Measurements from ENCODE around the gene SHISA5.

SHISA5 gene

DNA sequence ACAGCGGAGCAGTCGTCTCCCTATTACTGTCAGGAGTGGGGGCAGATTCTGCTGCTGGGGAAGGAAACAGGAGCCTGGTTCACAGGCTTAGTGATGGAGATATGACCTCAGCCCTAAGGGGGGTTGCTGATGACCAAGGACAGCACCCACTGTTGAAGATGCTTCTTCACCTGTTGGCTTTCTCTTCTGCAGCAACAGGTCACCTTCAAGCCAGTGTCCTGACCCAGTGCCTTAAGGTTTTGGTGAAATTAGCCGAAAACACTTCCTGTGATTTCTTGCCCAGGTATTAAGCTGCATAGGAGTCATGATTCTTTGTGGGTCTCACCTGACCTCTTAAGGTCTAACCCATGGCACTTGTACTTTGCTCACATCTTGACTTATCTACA lies 43.5 kb downstream of the SHISA5 start:
- TF ChIP-seq, protein P1, sequence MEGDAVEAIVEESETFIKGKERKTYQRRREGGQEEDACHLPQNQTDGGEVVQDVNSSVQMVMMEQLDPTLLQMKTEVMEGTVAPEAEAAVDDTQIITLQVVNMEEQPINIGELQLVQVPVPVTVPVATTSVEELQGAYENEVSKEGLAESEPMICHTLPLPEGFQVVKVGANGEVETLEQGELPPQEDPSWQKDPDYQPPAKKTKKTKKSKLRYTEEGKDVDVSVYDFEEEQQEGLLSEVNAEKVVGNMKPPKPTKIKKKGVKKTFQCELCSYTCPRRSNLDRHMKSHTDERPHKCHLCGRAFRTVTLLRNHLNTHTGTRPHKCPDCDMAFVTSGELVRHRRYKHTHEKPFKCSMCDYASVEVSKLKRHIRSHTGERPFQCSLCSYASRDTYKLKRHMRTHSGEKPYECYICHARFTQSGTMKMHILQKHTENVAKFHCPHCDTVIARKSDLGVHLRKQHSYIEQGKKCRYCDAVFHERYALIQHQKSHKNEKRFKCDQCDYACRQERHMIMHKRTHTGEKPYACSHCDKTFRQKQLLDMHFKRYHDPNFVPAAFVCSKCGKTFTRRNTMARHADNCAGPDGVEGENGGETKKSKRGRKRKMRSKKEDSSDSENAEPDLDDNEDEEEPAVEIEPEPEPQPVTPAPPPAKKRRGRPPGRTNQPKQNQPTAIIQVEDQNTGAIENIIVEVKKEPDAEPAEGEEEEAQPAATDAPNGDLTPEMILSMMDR (IDR thresholded peaks at IDR 0.05; ENCODE audit: borderline replicate concordance, extremely low read depth, low read length, poor library complexity, severe bottlenecking): no peak
- TF ChIP-seq EZH2 (IDR thresholded peaks at IDR 0.05; ENCODE audit: borderline replicate concordance, low read depth, low read length, severe bottlenecking): no peak
- no peak for DNase-seq
- peaks cover 5% of the 10 kb centered on the region for H3K4me1 ChIP-seq (ENCODE audit: insufficient read depth, low read length)

DNA sequence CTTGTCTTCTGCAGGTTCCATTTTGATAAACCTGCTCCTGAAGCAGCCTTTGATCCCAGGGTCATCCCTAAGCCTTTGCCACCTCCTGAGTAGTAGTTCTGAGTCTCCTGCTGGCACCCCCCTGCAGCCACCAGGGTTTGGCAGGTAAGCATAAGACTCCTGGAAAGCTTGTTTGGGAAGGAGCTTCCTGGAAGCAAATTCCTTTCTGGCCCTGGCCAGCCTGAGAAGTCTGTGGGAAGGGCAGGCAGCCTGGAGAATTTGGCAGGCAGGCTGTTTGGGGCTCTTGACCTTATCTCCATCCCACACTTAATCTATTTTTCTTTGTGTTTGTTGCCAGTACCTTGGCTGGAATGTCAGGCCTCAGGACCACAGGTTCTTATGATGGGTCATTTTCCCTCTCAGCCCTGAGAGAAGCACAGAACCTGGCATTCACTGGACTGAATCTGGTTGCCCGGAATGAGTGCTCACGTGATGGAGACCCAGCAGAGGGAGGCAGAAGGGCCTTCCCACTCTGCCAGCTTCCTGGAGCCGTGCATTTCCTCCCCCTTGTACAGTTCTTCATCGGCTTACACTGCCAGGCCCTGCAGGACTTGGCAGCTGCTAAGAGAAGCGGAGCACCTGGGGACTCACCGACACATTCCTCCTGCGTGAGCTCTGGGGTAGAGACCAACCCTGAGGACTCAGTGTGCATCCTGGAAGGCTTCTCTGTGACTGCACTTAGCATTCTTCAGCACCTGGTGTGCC lies 44.0 kb downstream of the SHISA5 start:
- Histone ChIP-seq H2AFZ (ENCODE audit: low read depth, low read length) (no peak overlapping the region), H3K9ac (ENCODE audit: low read depth, low read length) (no peak overlapping the region), H3K27me3 (ENCODE audit: insufficient read depth, low read length, poor library complexity) (no peaks in the 10 kb centered on the region), H4K20me1 (ENCODE audit: insufficient read depth, low read length) (no peaks in the 10 kb centered on the region), H3K4me2 (ENCODE audit: insufficient read depth, low read length) (no peak overlapping the region), H3K9me3 (ENCODE audit: insufficient read depth, low read length, severe bottlenecking) (no peaks in the 10 kb centered on the region), H3K27ac (ENCODE audit: low read length) (no peak overlapping the region), H3K4me3 (ENCODE audit: low read depth in 1 of 2, low read length in 2 of 2) (no peak overlapping the region), H3K79me2 (ENCODE audit: insufficient read depth, low read length) (no peaks in the 10 kb centered on the region), H3K36me3 (ENCODE audit: insufficient read depth, low read length) (peaks cover 57% of the 10 kb centered on the region), H3K4me1 (ENCODE audit: insufficient read depth, low read length) (no peaks in the 10 kb centered on the region)
- TF ChIP-seq, protein P1 (IDR thresholded peaks at IDR 0.05; ENCODE audit: borderline replicate concordance, extremely low read depth, low read length, poor library complexity, severe bottlenecking): no peak
- TF ChIP-seq EZH2 (IDR thresholded peaks at IDR 0.05; ENCODE audit: borderline replicate concordance, low read depth, low read length, severe bottlenecking): no peak
- ATAC-seq (ENCODE audit: insufficient read depth, low read depth) (no peak), DNase-seq (no peak)

More for the DNA sequence above, 43.5 kb downstream of the SHISA5 start:
- Histone ChIP-seq H3K36me3 (ENCODE audit: insufficient read depth, low read length) (peaks cover 55% of the 10 kb centered on the region), H3K9ac (ENCODE audit: low read depth, low read length) (no peak overlapping the region), H3K27me3 (ENCODE audit: insufficient read depth, low read length, poor library complexity) (no peaks in the 10 kb centered on the region), H3K79me2 (ENCODE audit: insufficient read depth, low read length) (0 out of 2 replicates have a peak, but pooled peaks cover under 1% of the 10 kb centered on the region), H3K4me2 (ENCODE audit: insufficient read depth, low read length) (no peak overlapping the region), H4K20me1 (ENCODE audit: insufficient read depth, low read length) (no peaks in the 10 kb centered on the region), H3K27ac (ENCODE audit: low read length) (no peak overlapping the region), H3K9me3 (ENCODE audit: insufficient read depth, low read length, severe bottlenecking) (no peaks in the 10 kb centered on the region), H2AFZ (ENCODE audit: low read depth, low read length) (no peak overlapping the region), H3K4me3 (ENCODE audit: low read depth in 1 of 2, low read length in 2 of 2) (no peak overlapping the region)
- no peak for ATAC-seq (ENCODE audit: insufficient read depth, low read depth)

DNA sequence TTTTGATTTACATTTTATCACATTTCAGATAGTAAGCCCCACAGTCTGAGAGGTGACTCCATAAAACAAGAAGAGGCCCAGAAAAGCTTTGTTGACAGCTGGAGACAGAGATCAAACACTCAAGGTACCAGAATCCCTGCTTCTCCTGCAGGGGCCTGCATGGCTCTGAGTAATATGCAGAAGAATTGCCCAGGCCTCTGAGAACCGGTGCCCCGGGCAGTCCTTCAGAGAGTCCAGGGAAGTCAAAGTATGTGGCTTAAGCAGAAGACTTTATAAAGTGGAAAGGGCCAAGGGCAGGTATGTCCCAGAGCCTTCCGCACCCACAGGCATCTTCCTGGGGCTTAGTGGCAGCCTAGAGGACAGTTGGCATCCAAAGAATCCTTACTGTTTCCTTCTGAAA lies 44.6 kb downstream of the SHISA5 start:
- DNase-seq (no peak), ATAC-seq (ENCODE audit: insufficient read depth, low read depth) (no peak)
- H3K9me3 ChIP-seq (ENCODE audit: insufficient read depth, low read length, severe bottlenecking): no peaks in the 10 kb centered on the region
- no peaks in the 10 kb centered on the region for H3K4me1 ChIP-seq (ENCODE audit: insufficient read depth, low read length)
- H3K4me3 ChIP-seq (ENCODE audit: low read depth in 1 of 2, low read length in 2 of 2): no peak overlapping the region
- H3K9ac ChIP-seq (ENCODE audit: low read depth, low read length): no peak overlapping the region
- no peak overlapping the region for H2AFZ ChIP-seq (ENCODE audit: low read depth, low read length)
- no peak overlapping the region for H3K4me2 ChIP-seq (ENCODE audit: insufficient read depth, low read length)
- H4K20me1 ChIP-seq (ENCODE audit: insufficient read depth, low read length): no peaks in the 10 kb centered on the region
- H3K27me3 ChIP-seq (ENCODE audit: insufficient read depth, low read length, poor library complexity): no peaks in the 10 kb centered on the region
- peaks cover 57% of the 10 kb centered on the region for H3K36me3 ChIP-seq (ENCODE audit: insufficient read depth, low read length)
- H3K27ac ChIP-seq (ENCODE audit: low read length): no peak overlapping the region
- TF ChIP-seq, protein P1 (IDR thresholded peaks at IDR 0.05; ENCODE audit: borderline replicate concordance, extremely low read depth, low read length, poor library complexity, severe bottlenecking): no peak
- no peak for TF ChIP-seq EZH2 (IDR thresholded peaks at IDR 0.05; ENCODE audit: borderline replicate concordance, low read depth, low read length, severe bottlenecking)
- H3K79me2 ChIP-seq (ENCODE audit: insufficient read depth, low read length): no peaks in the 10 kb centered on the region
